ENCODE results near the gene GPHN. TPM values are rescaled to one million over a fixed set of nuclear protein-coding genes. Genes with fewer than 3 reads are reported as not detected.

The GPHN gene
- total RNA-seq, 1 donor = 6.5 TPM

DNA sequence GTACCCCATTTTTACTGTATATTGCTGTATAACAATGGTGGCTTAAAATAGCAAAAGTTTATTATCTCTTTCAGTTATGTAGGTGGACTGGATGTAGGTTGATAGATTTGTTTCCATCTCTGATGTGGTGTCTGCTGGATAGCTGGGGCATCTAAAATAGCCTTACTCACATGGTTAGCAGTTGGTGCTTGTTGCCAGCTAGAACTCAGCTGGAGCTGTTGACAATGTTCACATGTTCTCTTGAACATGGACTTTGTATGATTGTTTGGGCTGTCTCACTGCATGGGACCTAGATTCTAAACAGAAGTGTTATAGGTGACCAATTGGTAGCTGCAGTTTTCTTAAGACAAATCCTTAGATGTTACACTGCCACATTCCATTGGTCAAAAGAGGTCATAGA, 126.9 kb downstream of the GPHN start:
- no peak overlapping the region for H3K4me3 ChIP-seq (ENCODE audit: low read depth, low read length)
- TF ChIP-seq, protein P1, sequence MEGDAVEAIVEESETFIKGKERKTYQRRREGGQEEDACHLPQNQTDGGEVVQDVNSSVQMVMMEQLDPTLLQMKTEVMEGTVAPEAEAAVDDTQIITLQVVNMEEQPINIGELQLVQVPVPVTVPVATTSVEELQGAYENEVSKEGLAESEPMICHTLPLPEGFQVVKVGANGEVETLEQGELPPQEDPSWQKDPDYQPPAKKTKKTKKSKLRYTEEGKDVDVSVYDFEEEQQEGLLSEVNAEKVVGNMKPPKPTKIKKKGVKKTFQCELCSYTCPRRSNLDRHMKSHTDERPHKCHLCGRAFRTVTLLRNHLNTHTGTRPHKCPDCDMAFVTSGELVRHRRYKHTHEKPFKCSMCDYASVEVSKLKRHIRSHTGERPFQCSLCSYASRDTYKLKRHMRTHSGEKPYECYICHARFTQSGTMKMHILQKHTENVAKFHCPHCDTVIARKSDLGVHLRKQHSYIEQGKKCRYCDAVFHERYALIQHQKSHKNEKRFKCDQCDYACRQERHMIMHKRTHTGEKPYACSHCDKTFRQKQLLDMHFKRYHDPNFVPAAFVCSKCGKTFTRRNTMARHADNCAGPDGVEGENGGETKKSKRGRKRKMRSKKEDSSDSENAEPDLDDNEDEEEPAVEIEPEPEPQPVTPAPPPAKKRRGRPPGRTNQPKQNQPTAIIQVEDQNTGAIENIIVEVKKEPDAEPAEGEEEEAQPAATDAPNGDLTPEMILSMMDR (IDR thresholded peaks at IDR 0.05; ENCODE audit: insufficient read depth, low read length) = no peak
- DNase-seq (ENCODE audit: low read depth) = peak; percentile 24

DNA sequence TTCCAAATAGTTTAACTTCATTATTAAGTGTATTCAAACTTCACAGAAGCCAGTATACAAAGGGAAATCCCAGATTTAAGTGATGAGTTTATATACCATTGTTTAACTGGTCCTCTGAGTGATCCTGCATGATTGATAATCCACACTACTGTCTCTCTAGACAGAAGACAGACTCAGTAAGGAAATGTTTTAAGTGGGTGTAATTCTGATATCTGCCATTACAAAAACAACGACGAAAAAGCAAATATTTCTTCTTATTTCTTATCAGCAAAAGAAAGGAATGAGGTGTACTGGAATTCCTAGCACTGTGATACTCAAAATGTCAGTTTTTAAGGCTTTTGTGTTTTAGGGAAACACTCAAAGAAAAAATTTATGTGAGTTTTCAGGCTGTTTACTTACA, 127.5 kb downstream of the GPHN start:
- peak; percentile 29 for DNase-seq (ENCODE audit: low read depth)
- TF ChIP-seq, protein P1 (IDR thresholded peaks at IDR 0.05; ENCODE audit: insufficient read depth, low read length) = no peak
- H3K4me3 ChIP-seq (ENCODE audit: low read depth, low read length) = no peak overlapping the region

DNA sequence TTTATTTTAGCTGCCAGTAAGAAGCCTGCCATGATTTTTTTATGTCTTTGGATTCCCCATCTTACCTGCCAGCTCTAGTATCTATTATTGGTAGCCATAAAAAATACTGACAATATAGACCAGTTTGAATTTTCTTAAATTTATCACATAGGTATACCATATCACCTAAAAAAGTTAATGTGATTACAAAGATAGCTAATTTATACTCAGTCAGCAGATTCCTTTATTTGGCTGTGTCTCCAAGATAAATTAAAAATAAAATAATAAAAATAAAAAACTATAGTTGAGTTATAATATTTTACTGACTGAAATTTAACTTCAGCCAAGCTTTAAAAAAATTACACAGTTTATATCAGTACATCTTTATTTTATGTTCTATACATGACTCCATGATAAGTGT, 128.3 kb downstream of the GPHN start:
- no peak for DNase-seq (ENCODE audit: low read depth)
- no peak overlapping the region for H3K4me3 ChIP-seq (ENCODE audit: low read depth, low read length)
- TF ChIP-seq, protein P1 (IDR thresholded peaks at IDR 0.05; ENCODE audit: insufficient read depth, low read length) = no peak

DNA sequence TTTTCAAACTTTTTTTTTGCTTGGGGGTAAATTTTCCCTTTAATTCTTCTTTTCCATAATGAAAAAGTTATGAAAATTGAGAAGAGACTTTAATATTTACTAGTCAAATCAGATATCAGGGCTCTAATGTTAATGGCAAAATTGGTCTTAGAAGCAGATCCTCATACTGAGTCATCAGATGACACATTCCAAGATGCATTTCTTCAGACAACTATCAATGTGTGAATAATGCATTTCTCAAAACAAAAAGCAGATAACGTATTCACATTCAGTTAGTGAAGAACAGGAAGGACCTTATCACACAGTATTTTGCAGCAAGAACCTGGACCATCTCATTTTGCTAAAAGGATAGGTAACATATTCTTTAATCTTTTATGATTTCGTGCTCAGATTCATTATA, 130.7 kb downstream of the GPHN start:
- H3K4me3 ChIP-seq (ENCODE audit: low read depth, low read length) = no peak overlapping the region
- TF ChIP-seq, protein P1 (IDR thresholded peaks at IDR 0.05; ENCODE audit: insufficient read depth, low read length) = no peak
- peak; percentile 37 for DNase-seq (ENCODE audit: low read depth)

DNA sequence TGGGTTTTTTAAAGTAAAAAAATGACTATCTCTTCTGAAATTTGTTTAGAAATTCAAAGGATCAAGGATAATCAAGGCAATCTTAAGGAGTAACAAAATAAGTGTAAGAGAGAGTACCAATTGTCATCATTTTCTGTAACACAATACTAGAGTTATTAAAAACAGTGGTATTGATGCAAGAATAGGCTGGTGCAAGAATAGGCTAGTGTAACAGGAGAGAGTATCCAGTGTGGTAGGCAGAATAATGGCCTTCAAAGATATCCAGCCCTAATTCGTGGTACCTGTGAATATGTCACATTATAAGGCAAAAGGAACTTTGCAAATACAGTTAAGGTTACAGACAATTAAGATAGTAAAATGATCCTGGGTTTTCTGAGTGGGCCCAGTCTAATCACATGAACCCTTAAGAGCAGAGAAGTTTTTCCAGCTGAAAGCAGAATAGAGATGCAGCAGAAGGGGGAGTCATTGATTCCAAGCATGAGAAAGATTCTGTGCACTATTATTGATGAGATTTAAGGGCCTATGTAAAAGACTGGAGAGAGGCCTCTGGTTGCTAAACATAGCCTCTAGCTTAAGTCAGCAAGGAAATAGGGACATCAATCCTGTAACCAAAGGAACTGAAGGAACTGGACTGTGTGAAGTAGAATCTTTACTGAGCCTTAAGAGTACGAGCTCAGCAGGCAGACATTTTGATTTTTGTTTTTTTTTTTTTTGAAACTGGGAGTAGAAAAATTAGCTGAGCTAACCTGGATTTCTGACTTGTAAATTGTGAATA, 134.1 kb downstream of the GPHN start:
- TF ChIP-seq, protein P1 (IDR thresholded peaks at IDR 0.05; ENCODE audit: insufficient read depth, low read length) = no peak
- H3K4me3 ChIP-seq (ENCODE audit: low read depth, low read length) = no peak overlapping the region
- DNase-seq (ENCODE audit: low read depth) = no peak

DNA sequence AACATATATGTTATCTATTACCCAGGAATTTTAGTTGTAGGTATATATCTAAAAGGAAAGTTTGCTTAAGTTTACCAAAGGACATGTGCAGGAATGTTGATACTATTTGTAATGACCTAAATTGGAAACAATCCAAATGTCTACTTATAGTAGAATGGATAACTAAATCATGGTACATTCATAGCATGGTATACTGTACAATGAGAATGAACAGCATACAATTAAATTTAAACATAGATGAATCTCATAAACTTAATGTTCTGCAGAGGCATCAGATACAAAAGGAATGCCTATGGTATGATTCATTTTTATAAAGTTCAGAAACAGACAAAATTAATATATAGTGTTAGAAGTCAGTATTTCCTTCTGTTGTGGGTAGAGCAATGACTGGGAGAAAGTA, 135.4 kb downstream of the GPHN start:
- TF ChIP-seq, protein P1 (IDR thresholded peaks at IDR 0.05; ENCODE audit: insufficient read depth, low read length) = no peak
- H3K4me3 ChIP-seq (ENCODE audit: low read depth, low read length) = no peak overlapping the region
- peak; percentile 12 for DNase-seq (ENCODE audit: low read depth)

DNA sequence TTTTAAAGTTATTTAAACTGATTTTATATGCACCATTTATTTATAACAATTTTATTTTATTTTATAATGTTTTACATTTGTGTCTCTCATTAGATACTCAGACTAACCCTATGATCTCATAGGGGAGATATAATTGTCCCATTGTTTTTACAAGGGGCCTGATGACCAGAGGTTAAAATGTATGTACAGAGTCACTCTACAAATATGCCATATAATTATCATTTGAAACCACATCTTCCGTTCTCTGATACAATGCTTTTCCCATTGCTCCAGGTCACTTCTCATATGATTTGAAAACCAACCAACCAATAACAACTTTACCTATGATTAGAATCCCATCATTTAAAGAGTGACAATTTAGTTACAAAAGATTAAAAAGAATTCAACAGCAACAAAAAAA, 137.8 kb downstream of the GPHN start:
- no peak for DNase-seq (ENCODE audit: low read depth)
- no peak overlapping the region for H3K4me3 ChIP-seq (ENCODE audit: low read depth, low read length)

More for the DNA sequence above, 137.8 kb downstream of the GPHN start:
- TF ChIP-seq, protein P1 (IDR thresholded peaks at IDR 0.05; ENCODE audit: insufficient read depth, low read length) = no peak

All from fibroblast of the aortic adventitia (primary cell).